GM18868 (cell line): ENCODE data around the gene PLVAP.

Experiments
- ATAC-seq: cut with Tn5 transposase; IDR thresholded peaks from one replicate; pipeline ENCODE4 v1.9.1; 2021; ENCODE audit warnings: mild to moderate bottlenecking, moderate library complexity; ENCODE audit not compliant: unreplicated experiment

The PLVAP gene

GRCh38 chr19:17304386-17305215, 72.5 kb downstream of the PLVAP start:
- no peak for ATAC-seq

- ATAC-seq: no peak
These were observed 73.2 kb downstream of the PLVAP start for GRCh38 chr19:17303940-17304267.

GRCh38 chr19:17303167-17303939, 73.8 kb downstream of the PLVAP start, which contains the start of gene ABHD8:
Gene ABHD8, minus strand, starts transcription at chr19:17303425. Its CDS starts 1,809 bp downstream, at chr19:17301616.
- ATAC-seq: peak; percentile 62

- no peak for ATAC-seq
These were observed 74.6 kb downstream of the PLVAP start for GRCh38 chr19:17302391-17303166.
